ENCODE data around the gene FOXP1. TPM values are rescaled to one million over a fixed set of nuclear protein-coding genes. Genes with fewer than 3 reads are reported as not detected.

The FOXP1 gene
- total and polyA plus RNA-seq, 12 donors, result 7.6 to 42.7 (median 24.3) TPM

DNA sequence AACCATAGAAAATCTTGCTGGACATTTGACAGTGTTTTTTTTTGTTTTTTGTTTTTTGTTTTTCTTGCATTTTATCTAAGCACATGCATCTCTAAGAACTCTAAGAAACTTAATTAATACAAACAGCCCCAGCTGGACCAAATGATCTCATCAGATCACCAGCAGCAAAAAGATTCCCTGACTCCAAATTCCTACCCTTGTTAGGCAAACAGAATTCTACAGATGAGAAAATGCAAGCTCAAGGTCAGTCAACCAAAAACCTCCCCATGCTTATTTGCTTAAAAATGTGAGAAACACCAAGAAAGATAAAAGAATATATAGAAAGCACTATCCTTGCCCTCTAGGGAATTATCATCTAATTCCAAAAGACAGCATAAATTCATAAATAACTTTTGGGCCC, 65.4 kb downstream of the FOXP1 start:
- no peak for TF ChIP-seq POLR2A (IDR thresholded peaks at IDR 0.05)
- TF ChIP-seq, protein P1, sequence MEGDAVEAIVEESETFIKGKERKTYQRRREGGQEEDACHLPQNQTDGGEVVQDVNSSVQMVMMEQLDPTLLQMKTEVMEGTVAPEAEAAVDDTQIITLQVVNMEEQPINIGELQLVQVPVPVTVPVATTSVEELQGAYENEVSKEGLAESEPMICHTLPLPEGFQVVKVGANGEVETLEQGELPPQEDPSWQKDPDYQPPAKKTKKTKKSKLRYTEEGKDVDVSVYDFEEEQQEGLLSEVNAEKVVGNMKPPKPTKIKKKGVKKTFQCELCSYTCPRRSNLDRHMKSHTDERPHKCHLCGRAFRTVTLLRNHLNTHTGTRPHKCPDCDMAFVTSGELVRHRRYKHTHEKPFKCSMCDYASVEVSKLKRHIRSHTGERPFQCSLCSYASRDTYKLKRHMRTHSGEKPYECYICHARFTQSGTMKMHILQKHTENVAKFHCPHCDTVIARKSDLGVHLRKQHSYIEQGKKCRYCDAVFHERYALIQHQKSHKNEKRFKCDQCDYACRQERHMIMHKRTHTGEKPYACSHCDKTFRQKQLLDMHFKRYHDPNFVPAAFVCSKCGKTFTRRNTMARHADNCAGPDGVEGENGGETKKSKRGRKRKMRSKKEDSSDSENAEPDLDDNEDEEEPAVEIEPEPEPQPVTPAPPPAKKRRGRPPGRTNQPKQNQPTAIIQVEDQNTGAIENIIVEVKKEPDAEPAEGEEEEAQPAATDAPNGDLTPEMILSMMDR (IDR thresholded peaks at IDR 0.05), result no peak
- Histone ChIP-seq H3K27ac (no peak overlapping the region), H3K9me3 (replicated peaks in 1 of 3) (no peaks in the 10 kb centered on the region), H3K4me3 (no peak overlapping the region), H3K4me1 (replicated peaks in 1 of 2) (no peaks in the 10 kb centered on the region), H3K36me3 (replicated peaks in 1 of 2) (no peaks in the 10 kb centered on the region), H3K27me3 (no peaks in the 10 kb centered on the region)
- intact Hi-C loops (cut with DNase I), result no loop called here
- DNase-seq, result no peak

DNA sequence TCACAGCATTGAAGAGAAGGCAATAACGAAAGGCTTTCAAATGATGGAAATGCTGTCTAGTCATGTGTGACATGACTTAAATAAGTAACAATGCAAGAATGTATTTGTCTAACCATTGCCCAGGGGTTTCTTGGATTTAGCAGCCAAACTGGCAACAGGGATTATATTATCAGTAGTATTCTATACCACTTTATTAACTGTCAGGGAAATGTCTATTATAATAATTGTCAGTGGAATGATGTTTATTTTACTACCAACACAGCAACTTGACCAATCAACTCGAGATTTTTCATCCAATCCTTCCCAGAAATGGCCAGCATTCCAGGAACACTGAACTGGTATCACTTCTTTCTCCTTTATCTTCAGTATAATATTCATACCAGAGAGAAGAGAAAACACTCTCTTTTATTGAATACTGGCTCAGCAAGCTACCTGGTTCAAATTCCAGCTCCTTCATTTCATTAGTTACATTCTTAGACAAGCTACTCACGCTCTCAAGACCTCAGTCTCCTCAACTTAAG, 66.2 kb downstream of the FOXP1 start:
- H3K9me3 ChIP-seq (replicated peaks in 1 of 3), result no peaks in the 10 kb centered on the region
- no peak overlapping the region for H3K27ac ChIP-seq
- no peak for TF ChIP-seq POLR2A (IDR thresholded peaks at IDR 0.05)
- TF ChIP-seq, protein P1 (IDR thresholded peaks at IDR 0.05), result no peak
- no peaks in the 10 kb centered on the region for H3K36me3 ChIP-seq (replicated peaks in 1 of 2)
- WGBS, 4 donors, result 90 to 94% (median 92%) methylated on average over 3 of the region's 3 CpGs
- intact Hi-C loops (cut with DNase I), result no loop called here
- H3K4me3 ChIP-seq, result no peak overlapping the region
- no peak for DNase-seq
- no peaks in the 10 kb centered on the region for H3K4me1 ChIP-seq (replicated peaks in 1 of 2)
- H3K27me3 ChIP-seq, result no peaks in the 10 kb centered on the region

DNA sequence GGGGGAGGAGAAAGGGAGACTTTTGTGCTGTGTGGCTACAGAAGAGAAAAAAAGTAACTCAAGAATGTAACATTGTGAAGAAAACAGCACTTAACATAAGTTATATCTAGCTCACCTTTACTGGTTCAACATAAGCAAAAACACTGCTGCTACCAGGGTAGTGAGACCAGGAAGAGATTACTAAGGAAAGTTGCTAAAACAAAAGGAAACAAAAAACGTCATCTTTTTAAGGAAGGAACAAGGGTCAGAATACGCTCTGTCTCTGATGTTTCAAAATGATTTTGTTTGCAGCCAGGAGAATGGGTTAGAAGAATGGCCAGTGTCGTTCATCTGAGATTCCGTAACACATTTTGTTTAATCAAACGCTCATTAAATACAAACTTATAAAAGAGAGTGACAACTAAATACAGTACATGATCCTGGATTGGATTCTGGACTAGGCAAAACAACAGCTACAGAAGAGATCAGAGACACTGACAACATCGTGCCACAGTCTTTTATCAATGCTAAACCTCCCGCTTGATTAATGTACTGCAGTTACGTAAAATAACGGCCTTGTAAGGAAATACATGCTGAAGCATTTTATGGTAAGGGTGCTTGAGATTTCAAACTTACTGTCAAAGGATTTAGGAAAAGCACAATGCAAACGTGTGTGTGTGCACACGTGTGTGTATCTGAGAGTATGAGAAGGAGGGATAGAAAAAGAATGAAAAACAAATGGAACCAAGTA, 67.7 kb downstream of the FOXP1 start:
- H3K27ac ChIP-seq, result no peak overlapping the region
- TF ChIP-seq, protein P1 (IDR thresholded peaks at IDR 0.05), result no peak
- TF ChIP-seq POLR2A (IDR thresholded peaks at IDR 0.05), result no peak
- no peaks in the 10 kb centered on the region for H3K9me3 ChIP-seq (replicated peaks in 1 of 3)
- H3K36me3 ChIP-seq (replicated peaks in 1 of 2), result no peaks in the 10 kb centered on the region
- 72 to 77% (median 74%) methylated on average over 11 of the region's 11 CpGs for WGBS, 4 donors
- H3K4me1 ChIP-seq (replicated peaks in 1 of 2), result peaks cover 0 to 8% of the 10 kb centered on the region in 2 donors
- H3K4me3 ChIP-seq, result no peak overlapping the region
- H3K27me3 ChIP-seq, result no peaks in the 10 kb centered on the region
- intact Hi-C loops (cut with DNase I), result no loop called here
- no peak for DNase-seq

DNA sequence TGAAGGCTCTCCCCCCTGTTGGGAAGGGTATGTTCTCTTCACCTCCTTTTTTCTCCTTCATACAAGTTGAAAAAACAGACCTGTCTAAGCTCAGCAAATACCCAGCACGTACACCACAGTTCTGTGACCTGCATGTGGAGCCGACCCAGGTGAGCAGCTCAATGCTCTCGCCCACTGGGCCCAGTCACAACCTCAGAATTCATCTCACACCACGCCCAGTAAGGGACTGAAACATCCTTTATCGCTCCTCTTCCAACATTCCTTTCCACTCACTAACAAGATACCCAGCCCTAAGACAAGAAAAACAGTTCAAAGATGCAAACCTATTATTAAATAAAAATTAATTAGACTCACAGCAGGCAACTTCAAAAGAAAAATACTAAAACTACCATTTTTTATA, 68.9 kb downstream of the FOXP1 start:
- WGBS, 4 donors, result 94 to 99% (median 95%) methylated on average over 5 of the region's 5 CpGs
- intact Hi-C loops (cut with DNase I), result no loop called here
- no peaks in the 10 kb centered on the region for H3K27me3 ChIP-seq
- DNase-seq, result no peak
- H3K36me3 ChIP-seq (replicated peaks in 1 of 2), result no peaks in the 10 kb centered on the region
- H3K9me3 ChIP-seq (replicated peaks in 1 of 3), result no peaks in the 10 kb centered on the region
- H3K4me3 ChIP-seq, result no peak overlapping the region
- peaks cover 0 to 15% of the 10 kb centered on the region in 2 donors for H3K4me1 ChIP-seq (replicated peaks in 1 of 2)
- H3K27ac ChIP-seq, result no peak overlapping the region
- TF ChIP-seq, protein P1 (IDR thresholded peaks at IDR 0.05), result no peak
- no peak for TF ChIP-seq POLR2A (IDR thresholded peaks at IDR 0.05)

Data from adrenal gland (tissue), 12 donors.